PFSK-1 (cell line): ENCODE results near the gene DHCR7.

ENCODE experiments used
- POLR2AphosphoS5 ChIP-seq: IDR thresholded peaks from 2 replicates; pipeline ENCODE4 v1.6.1; 2012; ENCODE audit warnings: low read depth, mild to moderate bottlenecking, control low read depth, low read length, moderate library complexity
- REST ChIP-seq, 2 experiments: IDR thresholded peaks; 2 replicates each; pipeline versions ENCODE4 v1.6.1 to v1.8.0; 2011 to 2012; ENCODE audit warnings: low read depth in 2 of 2, low read length in 2 of 2, control low read depth in 1 of 2, inconsistent platforms in 1 of 2, mild to moderate bottlenecking in 1 of 2, moderate library complexity in 1 of 2; ENCODE audit not compliant: insufficient read depth in 1 of 2
- SIN3A ChIP-seq: IDR thresholded peaks from 2 replicates; pipeline ENCODE4 v1.6.1; 2012; ENCODE audit warnings: mild to moderate bottlenecking, low read length, moderate library complexity, borderline replicate concordance; ENCODE audit not compliant: insufficient read depth

- TF ChIP-seq SIN3A (no peak), POLR2AphosphoS5 (no peak), REST (IDR thresholded peaks at IDR 0.05; ENCODE audit: insufficient read depth in 1 of 2, low read depth in 2 of 2, low read length in 2 of 2) (no peak)
Observed at GRCh38 chr11:71474141-71474770, 26.1 kb upstream of the DHCR7 start.
